Measurements from ENCODE around the gene PTP4A2.

Gene PTP4A2

GRCh38 chr1:31923901-31924535, 14.2 kb downstream of the PTP4A2 start:
- H3K4me3 ChIP-seq (ENCODE audit: low read depth, low read length): no peak overlapping the region
- in situ Hi-C loops (cut with HindIII; ENCODE audit: low sequenced_read_pairs): no loop called here
- no peak for DNase-seq (ENCODE audit: low read depth, low spot score)
- TF ChIP-seq, protein P1, sequence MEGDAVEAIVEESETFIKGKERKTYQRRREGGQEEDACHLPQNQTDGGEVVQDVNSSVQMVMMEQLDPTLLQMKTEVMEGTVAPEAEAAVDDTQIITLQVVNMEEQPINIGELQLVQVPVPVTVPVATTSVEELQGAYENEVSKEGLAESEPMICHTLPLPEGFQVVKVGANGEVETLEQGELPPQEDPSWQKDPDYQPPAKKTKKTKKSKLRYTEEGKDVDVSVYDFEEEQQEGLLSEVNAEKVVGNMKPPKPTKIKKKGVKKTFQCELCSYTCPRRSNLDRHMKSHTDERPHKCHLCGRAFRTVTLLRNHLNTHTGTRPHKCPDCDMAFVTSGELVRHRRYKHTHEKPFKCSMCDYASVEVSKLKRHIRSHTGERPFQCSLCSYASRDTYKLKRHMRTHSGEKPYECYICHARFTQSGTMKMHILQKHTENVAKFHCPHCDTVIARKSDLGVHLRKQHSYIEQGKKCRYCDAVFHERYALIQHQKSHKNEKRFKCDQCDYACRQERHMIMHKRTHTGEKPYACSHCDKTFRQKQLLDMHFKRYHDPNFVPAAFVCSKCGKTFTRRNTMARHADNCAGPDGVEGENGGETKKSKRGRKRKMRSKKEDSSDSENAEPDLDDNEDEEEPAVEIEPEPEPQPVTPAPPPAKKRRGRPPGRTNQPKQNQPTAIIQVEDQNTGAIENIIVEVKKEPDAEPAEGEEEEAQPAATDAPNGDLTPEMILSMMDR (IDR thresholded peaks at IDR 0.05; ENCODE audit: low read depth, low read length): no peak

- no peak overlapping the region for H3K4me3 ChIP-seq (ENCODE audit: low read depth, low read length)
- DNase-seq (ENCODE audit: low read depth, low spot score): no peak
- in situ Hi-C loops (cut with HindIII; ENCODE audit: low sequenced_read_pairs): no loop called here
- TF ChIP-seq, protein P1 (IDR thresholded peaks at IDR 0.05; ENCODE audit: low read depth, low read length): no peak
Observed at GRCh38 chr1:31920956-31921355, 17.2 kb downstream of the PTP4A2 start.

GRCh38 chr1:31919591-31919990, 18.6 kb downstream of the PTP4A2 start:
- in situ Hi-C loops (cut with HindIII; ENCODE audit: low sequenced_read_pairs): no loop called here
- TF ChIP-seq, protein P1 (IDR thresholded peaks at IDR 0.05; ENCODE audit: low read depth, low read length): no peak
- H3K4me3 ChIP-seq (ENCODE audit: low read depth, low read length): no peak overlapping the region
- DNase-seq (ENCODE audit: low read depth, low spot score): no peak

- TF ChIP-seq, protein P1 (IDR thresholded peaks at IDR 0.05; ENCODE audit: low read depth, low read length): no peak
- H3K4me3 ChIP-seq (ENCODE audit: low read depth, low read length): no peak overlapping the region
- DNase-seq (ENCODE audit: low read depth, low spot score): no peak
- in situ Hi-C loops (cut with HindIII; ENCODE audit: low sequenced_read_pairs): no loop called here
Observed at GRCh38 chr1:31915438-31915837, 22.7 kb downstream of the PTP4A2 start.

- no peak overlapping the region for H3K4me3 ChIP-seq (ENCODE audit: low read depth, low read length)
- TF ChIP-seq, protein P1 (IDR thresholded peaks at IDR 0.05; ENCODE audit: low read depth, low read length): no peak
- in situ Hi-C loops (cut with HindIII; ENCODE audit: low sequenced_read_pairs): no loop called here
Observed at GRCh38 chr1:31913968-31914367, 24.2 kb downstream of the PTP4A2 start.

DNA sequence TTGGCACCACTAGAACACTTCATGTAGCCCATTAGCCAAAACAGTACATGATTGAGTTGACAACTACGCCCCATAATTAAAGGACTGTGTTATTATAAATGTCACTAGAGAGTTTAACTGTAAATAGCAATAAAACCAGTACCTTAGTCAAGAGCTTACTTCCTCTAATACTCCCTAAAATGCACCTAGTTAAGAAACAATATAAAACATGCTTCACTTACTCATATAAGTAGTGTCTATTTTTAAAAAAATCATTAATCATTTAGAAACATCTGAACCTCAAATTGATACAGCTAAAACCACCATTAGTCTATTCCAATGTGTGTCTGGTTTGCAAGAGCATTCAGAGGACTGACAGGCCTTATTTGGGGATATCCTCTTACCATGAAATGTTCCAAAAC, 25.3 kb downstream of the PTP4A2 start:
- in situ Hi-C loops (cut with HindIII; ENCODE audit: low sequenced_read_pairs): no loop called here
- DNase-seq (ENCODE audit: low read depth, low spot score): no peak
- no peak overlapping the region for H3K4me3 ChIP-seq (ENCODE audit: low read depth, low read length)
- TF ChIP-seq, protein P1 (IDR thresholded peaks at IDR 0.05; ENCODE audit: low read depth, low read length): no peak

More at GRCh38 chr1:31913968-31914367, 24.2 kb downstream of the PTP4A2 start:
- DNase-seq (ENCODE audit: low read depth, low spot score): no peak
